ENCODE measurements around the gene ZBTB7B.

Gene ZBTB7B

DNA sequence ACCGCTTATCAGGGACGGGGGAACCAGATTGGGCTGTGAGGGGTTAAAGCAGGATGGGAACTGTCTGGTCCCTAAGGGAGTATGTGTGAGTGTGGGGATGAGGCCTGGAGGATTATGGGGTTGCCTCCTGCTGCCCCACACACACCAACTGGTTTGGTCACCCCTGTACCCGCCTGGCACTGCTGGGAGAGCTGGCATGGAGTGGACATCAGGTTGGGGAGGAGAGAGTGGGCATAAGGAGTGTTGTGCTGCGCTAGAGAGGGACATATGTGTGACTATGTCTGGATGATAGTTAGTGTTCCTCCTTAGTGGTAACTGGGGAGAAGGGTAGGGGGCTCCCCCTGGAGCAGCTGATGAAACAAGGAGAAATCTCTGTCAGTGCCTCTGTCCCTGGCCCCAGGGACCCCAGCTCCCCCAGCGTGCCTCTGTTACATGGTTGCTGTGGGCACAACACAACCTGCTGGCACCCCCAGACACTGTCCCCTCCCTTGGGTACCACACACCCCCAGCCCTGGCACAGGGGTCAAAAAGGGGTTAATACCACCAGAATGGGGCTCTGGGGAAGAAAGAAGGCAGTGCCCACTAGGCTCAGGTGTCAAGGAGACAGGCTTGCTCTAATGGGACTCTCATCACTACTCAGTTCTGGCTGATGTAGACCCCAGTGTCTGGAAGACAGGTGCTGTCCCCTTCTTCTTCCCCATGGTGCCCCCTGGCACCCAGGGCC, 1.9 kb downstream of the ZBTB7B start:
- peaks cover 40% of the 10 kb centered on the region for H3K4me1 ChIP-seq (ENCODE audit: insufficient read depth, low read length, severe bottlenecking)
- no peak for TF ChIP-seq EZH2 (IDR thresholded peaks at IDR 0.05; ENCODE audit: borderline replicate concordance, low read length)
- H3K27ac ChIP-seq (ENCODE audit: low read depth, low read length, poor library complexity, severe bottlenecking) = peak overlapping the region; percentile 69
- H3K9me2 ChIP-seq (ENCODE audit: low read depth, low read length) = no peaks in the 10 kb centered on the region
- H3K9ac ChIP-seq (ENCODE audit: low read length) = peak overlapping the region; percentile 93; the same call in 1 of the 2 replicates
- no peaks in the 10 kb centered on the region for H3K79me2 ChIP-seq (ENCODE audit: insufficient read depth, low read length)
- peak overlapping the region; percentile 99 for H3K4me2 ChIP-seq (ENCODE audit: low read length)
- H3K9me3 ChIP-seq (ENCODE audit: low read length) = no peaks in the 10 kb centered on the region
- H3K27me3 ChIP-seq (ENCODE audit: insufficient read depth, low read length) = no peaks in the 10 kb centered on the region
- H3F3A ChIP-seq (ENCODE audit: insufficient read depth, low read length) = peaks cover 4% of the 10 kb centered on the region; the same call in 1 of the 2 replicates
- H3K4me3 ChIP-seq (ENCODE audit: low read depth, low read length, poor library complexity, severe bottlenecking) = peak overlapping the region; percentile 90
- no peak overlapping the region for H2AFZ ChIP-seq (ENCODE audit: low read length)
- no peaks in the 10 kb centered on the region for H3K36me3 ChIP-seq (ENCODE audit: insufficient read depth, low read length)
- H4K20me1 ChIP-seq (ENCODE audit: insufficient read depth, low read length) = no peaks in the 10 kb centered on the region

GRCh38 chr1:155005076-155006011, 2.7 kb downstream of the ZBTB7B start:
- H3K79me2 ChIP-seq (ENCODE audit: insufficient read depth, low read length) = no peaks in the 10 kb centered on the region
- H3K9me2 ChIP-seq (ENCODE audit: low read depth, low read length) = no peaks in the 10 kb centered on the region
- H4K20me1 ChIP-seq (ENCODE audit: insufficient read depth, low read length) = no peaks in the 10 kb centered on the region
- H3K9ac ChIP-seq (ENCODE audit: low read length) = no peak overlapping the region
- H3K4me2 ChIP-seq (ENCODE audit: low read length) = peak overlapping the region; percentile 99; the same call in 1 of the 2 replicates
- no peak overlapping the region for H3K4me3 ChIP-seq (ENCODE audit: low read depth, low read length, poor library complexity, severe bottlenecking)
- no peaks in the 10 kb centered on the region for H3K36me3 ChIP-seq (ENCODE audit: insufficient read depth, low read length)
- no peaks in the 10 kb centered on the region for H3K9me3 ChIP-seq (ENCODE audit: low read length)
- no peaks in the 10 kb centered on the region for H3K27me3 ChIP-seq (ENCODE audit: insufficient read depth, low read length)
- peaks cover 32% of the 10 kb centered on the region for H3K4me1 ChIP-seq (ENCODE audit: insufficient read depth, low read length, severe bottlenecking)
- TF ChIP-seq, protein P1, sequence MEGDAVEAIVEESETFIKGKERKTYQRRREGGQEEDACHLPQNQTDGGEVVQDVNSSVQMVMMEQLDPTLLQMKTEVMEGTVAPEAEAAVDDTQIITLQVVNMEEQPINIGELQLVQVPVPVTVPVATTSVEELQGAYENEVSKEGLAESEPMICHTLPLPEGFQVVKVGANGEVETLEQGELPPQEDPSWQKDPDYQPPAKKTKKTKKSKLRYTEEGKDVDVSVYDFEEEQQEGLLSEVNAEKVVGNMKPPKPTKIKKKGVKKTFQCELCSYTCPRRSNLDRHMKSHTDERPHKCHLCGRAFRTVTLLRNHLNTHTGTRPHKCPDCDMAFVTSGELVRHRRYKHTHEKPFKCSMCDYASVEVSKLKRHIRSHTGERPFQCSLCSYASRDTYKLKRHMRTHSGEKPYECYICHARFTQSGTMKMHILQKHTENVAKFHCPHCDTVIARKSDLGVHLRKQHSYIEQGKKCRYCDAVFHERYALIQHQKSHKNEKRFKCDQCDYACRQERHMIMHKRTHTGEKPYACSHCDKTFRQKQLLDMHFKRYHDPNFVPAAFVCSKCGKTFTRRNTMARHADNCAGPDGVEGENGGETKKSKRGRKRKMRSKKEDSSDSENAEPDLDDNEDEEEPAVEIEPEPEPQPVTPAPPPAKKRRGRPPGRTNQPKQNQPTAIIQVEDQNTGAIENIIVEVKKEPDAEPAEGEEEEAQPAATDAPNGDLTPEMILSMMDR (IDR thresholded peaks at IDR 0.05; ENCODE audit: low read length) = no peak
- no peak for TF ChIP-seq EZH2 (IDR thresholded peaks at IDR 0.05; ENCODE audit: borderline replicate concordance, low read length)
- H3K27ac ChIP-seq (ENCODE audit: low read depth, low read length, poor library complexity, severe bottlenecking) = peak overlapping the region; percentile 69
- peaks cover 4% of the 10 kb centered on the region; the same call in 1 of the 2 replicates for H3F3A ChIP-seq (ENCODE audit: insufficient read depth, low read length)
- no peak overlapping the region for H2AFZ ChIP-seq (ENCODE audit: low read length)

GRCh38 chr1:155006601-155007101, 4.0 kb downstream of the ZBTB7B start:
- H4K20me1 ChIP-seq (ENCODE audit: insufficient read depth, low read length) = no peaks in the 10 kb centered on the region
- no peaks in the 10 kb centered on the region for H3K9me3 ChIP-seq (ENCODE audit: low read length)
- H3K4me1 ChIP-seq (ENCODE audit: insufficient read depth, low read length, severe bottlenecking) = peaks cover 32% of the 10 kb centered on the region
- no peak overlapping the region for H3K4me3 ChIP-seq (ENCODE audit: low read depth, low read length, poor library complexity, severe bottlenecking)
- H3K79me2 ChIP-seq (ENCODE audit: insufficient read depth, low read length) = no peaks in the 10 kb centered on the region
- H3K36me3 ChIP-seq (ENCODE audit: insufficient read depth, low read length) = no peaks in the 10 kb centered on the region
- H3K27ac ChIP-seq (ENCODE audit: low read depth, low read length, poor library complexity, severe bottlenecking) = peak overlapping the region; percentile 69
- no peaks in the 10 kb centered on the region for H3K9me2 ChIP-seq (ENCODE audit: low read depth, low read length)
- H3K4me2 ChIP-seq (ENCODE audit: low read length) = no peak overlapping the region
- no peak overlapping the region for H2AFZ ChIP-seq (ENCODE audit: low read length)
- no peaks in the 10 kb centered on the region for H3K27me3 ChIP-seq (ENCODE audit: insufficient read depth, low read length)
- TF ChIP-seq, protein P1 (IDR thresholded peaks at IDR 0.05; ENCODE audit: low read length) = no peak
- no peak for TF ChIP-seq EZH2 (IDR thresholded peaks at IDR 0.05; ENCODE audit: borderline replicate concordance, low read length)
- H3K9ac ChIP-seq (ENCODE audit: low read length) = no peak overlapping the region
- H3F3A ChIP-seq (ENCODE audit: insufficient read depth, low read length) = peaks cover 4% of the 10 kb centered on the region; the same call in 1 of the 2 replicates
